GM12878 (cell line): ENCODE measurements around the gene HOXD11. TPM values are rescaled to one million over a fixed set of nuclear protein-coding genes. Genes with fewer than 3 reads are reported as not detected.

Experiments used
- ATAC-seq: fragments of 200-7000 bp; cut with Tn5 transposase; 3 replicates; pipeline ENCODE4 v1.9.1; 2020; ENCODE audit warnings: mild to moderate bottlenecking, moderate library complexity
- BruUV-seq: library from RNA; stranded (reverse); fragments of 400-500 nt; replicated peaks from 2 replicates; lab custom pipeline; 2021; lab: Mats Ljungman, UMichigan
- CTCF ChIA-PET: fragments of 300-600 bp; sonication (Branson Sonifier 250); formaldehyde crosslinking; extraction: SDS; loops from one replicate; lab custom pipeline; 2021; ENCODE audit warnings: inconsistent platforms; lab: Yijun Ruan, JAX
- POLR2A ChIA-PET: fragments of 350-600 bp; formaldehyde crosslinking; extraction: SDS; loops from one replicate; lab custom pipeline; 2021; ENCODE audit warnings: inconsistent platforms; lab: Charles Lee
- RAD21 ChIA-PET: fragments of 300-600 bp; sonication (Branson Sonifier 250); formaldehyde crosslinking; loops from one replicate; lab custom pipeline; 2023; ENCODE audit warnings: antibody characterized with exemption; ENCODE audit not compliant: unreplicated experiment; lab: Charles Lee
- SMC1A ChIA-PET: fragments of 300-600 bp; sonication (Branson Sonifier 250); formaldehyde crosslinking; loops from one replicate; lab custom pipeline; 2023; ENCODE audit not compliant: unreplicated experiment, uncharacterized antibody; lab: Charles Lee
- DNase-seq: peaks from one replicate; pipeline ENCODE4 v3.0.0-alpha.2; 2011; ENCODE audit warnings: low read depth, low spot score
- FAIRE-seq: peaks from 3 replicates; lab custom pipeline; 2011; peaks lifted over from hg19 to GRCh38; lab: Jason Lieb, UNC
- H2AFZ ChIP-seq: 2 replicates; pipeline ENCODE4 v1.6.0; 2011; ENCODE audit warnings: low read depth, low read length, control low read depth; ENCODE audit not compliant: control insufficient read depth
- H3K27ac ChIP-seq: 2 replicates; pipeline ENCODE4 v1.5.1; 2011; ENCODE audit warnings: control low read depth; ENCODE audit not compliant: control insufficient read depth, insufficient read depth
- H3K27me3 ChIP-seq, 2 experiments: replicated peaks in 1 of 2; 2 replicates each; pipeline versions ENCODE4 v1.6.0 to v1.6.1; 2011; ENCODE audit warnings: low read length in 1 of 2; ENCODE audit not compliant: control insufficient read depth in 2 of 2, insufficient read depth in 2 of 2
- H3K36me3 ChIP-seq, 2 experiments: 2 replicates each; pipeline ENCODE4 v1.5.1; 2011; ENCODE audit warnings: low read length in 1 of 2; ENCODE audit not compliant: control insufficient read depth in 2 of 2, insufficient read depth in 2 of 2
- H3K4me1 ChIP-seq: 2 replicates; pipeline ENCODE4 v1.6.1; 2011; ENCODE audit warnings: mild to moderate bottlenecking, low read length, moderate library complexity, mixed read lengths; ENCODE audit not compliant: control insufficient read depth, insufficient read depth
- H3K4me2 ChIP-seq: 2 replicates; pipeline ENCODE4 v1.6.0; 2011; ENCODE audit warnings: control low read depth; ENCODE audit not compliant: control insufficient read depth, insufficient read depth
- H3K4me3 ChIP-seq: fragments of 200-600 bp; sonication (generic); 2 replicates; pipeline ENCODE4 v1.5.1; 2016
- H3K79me2 ChIP-seq: 2 replicates; pipeline ENCODE4 v1.6.0; 2011; ENCODE audit warnings: low read length; ENCODE audit not compliant: control insufficient read depth, insufficient read depth
- H3K9ac ChIP-seq: 2 replicates; pipeline ENCODE4 v1.8.0; 2011; ENCODE audit warnings: low read length, control low read depth, mixed read lengths; ENCODE audit not compliant: control insufficient read depth, insufficient read depth
- H3K9me3 ChIP-seq: replicated peaks from 3 replicates; pipeline ENCODE4 v1.5.1; 2011; ENCODE audit warnings: mild to moderate bottlenecking, low read length; ENCODE audit not compliant: control insufficient read depth, insufficient read depth
- H4K20me1 ChIP-seq: 2 replicates; pipeline ENCODE4 v1.6.0; 2011; ENCODE audit not compliant: control insufficient read depth, insufficient read depth
- CBX3 ChIP-seq: fragments of 200-600 bp; sonication (generic); IDR thresholded peaks from 2 replicates; pipeline ENCODE4 v1.6.1; 2016; ENCODE audit warnings: low read depth, borderline replicate concordance
- RUNX3 ChIP-seq: IDR thresholded peaks from 2 replicates; pipeline ENCODE4 v1.6.1; 2012; ENCODE audit warnings: low read length, inconsistent platforms
- WGBS: methylation state at CpG from one replicate; pipeline ENCODE4 v1.1.6; 2016; ENCODE audit warnings: low lambda C conversion rate; ENCODE audit not compliant: insufficient replicate concordance, insufficient coverage; ENCODE audit errors: missing lambda C conversion rate; 5-methylcytosine and 5-hydroxymethylcytosine counted together
- in situ Hi-C: fragments of 300-500 bp; cut with MboI; formaldehyde crosslinking; loops from 9 replicates; pipeline ENCODE4 v1.14.3; 2018; ENCODE audit warnings: mixed read lengths
- intact Hi-C: fragments of 100-400 bp; cut with micrococcal nuclease; formaldehyde crosslinking; loops from one replicate; pipeline ENCODE4 v1.14.2; 2022; ENCODE audit not compliant: unreplicated experiment
- polyA plus RNA-seq, 11 experiments: library from polyadenylated mRNA; depleted of rRNA in 4 of 11; unstranded in 6 of 11; stranded (reverse) in 5 of 11; fragments of >200 nt; fragmentation: Nextera tagmentation in 4 of 11; fragmentation: Illumina TruSeq in 1 of 11; extraction: Ambion mirVana in 4 of 11; extraction: Trizol in 1 of 11; gene quantifications; 1 replicate in 1 of 11; 2 replicates in 10 of 11; pipeline versions ENCODE4 v1.2.1 to v1.2.3, GENCODE V29; 2011 to 2016; ENCODE audit warnings: inconsistent platforms in 2 of 11, missing spikeins in 2 of 11, low read depth in 1 of 11
- total RNA-seq, 4 experiments: library from RNA; depleted of rRNA in 3 of 4; stranded (reverse); fragments of >200 nt in 3 of 4; fragmentation: Illumina TruSeq in 1 of 4; extraction: Trizol in 1 of 4; gene quantifications; 2 replicates each; pipeline versions ENCODE4 v1.2.1 to v1.2.3, GENCODE V29; 2013 to 2021
- TF ChIP-seq, protein P1 (sequence below), 3 experiments: IDR thresholded peaks in 2 of 3; conservative IDR thresholded peaks in 1 of 3; 2 replicates each; pipeline ENCODE4 v1.5.1; 2011; ENCODE audit warnings: low read depth in 3 of 3, low read length in 3 of 3, mild to moderate bottlenecking in 3 of 3, control low read depth in 2 of 3, moderate library complexity in 2 of 3, inconsistent platforms in 1 of 3, mixed read lengths in 1 of 3; ENCODE audit not compliant: control insufficient read depth in 2 of 3, insufficient read depth in 1 of 3; ENCODE audit errors: extremely low read depth in 1 of 3

Gene HOXD11
- total and polyA plus RNA-seq, 10 of the 15 experiments (the other 5 are each of a cell fraction or from before 2014, with no cell fraction given), result not detected

DNA sequence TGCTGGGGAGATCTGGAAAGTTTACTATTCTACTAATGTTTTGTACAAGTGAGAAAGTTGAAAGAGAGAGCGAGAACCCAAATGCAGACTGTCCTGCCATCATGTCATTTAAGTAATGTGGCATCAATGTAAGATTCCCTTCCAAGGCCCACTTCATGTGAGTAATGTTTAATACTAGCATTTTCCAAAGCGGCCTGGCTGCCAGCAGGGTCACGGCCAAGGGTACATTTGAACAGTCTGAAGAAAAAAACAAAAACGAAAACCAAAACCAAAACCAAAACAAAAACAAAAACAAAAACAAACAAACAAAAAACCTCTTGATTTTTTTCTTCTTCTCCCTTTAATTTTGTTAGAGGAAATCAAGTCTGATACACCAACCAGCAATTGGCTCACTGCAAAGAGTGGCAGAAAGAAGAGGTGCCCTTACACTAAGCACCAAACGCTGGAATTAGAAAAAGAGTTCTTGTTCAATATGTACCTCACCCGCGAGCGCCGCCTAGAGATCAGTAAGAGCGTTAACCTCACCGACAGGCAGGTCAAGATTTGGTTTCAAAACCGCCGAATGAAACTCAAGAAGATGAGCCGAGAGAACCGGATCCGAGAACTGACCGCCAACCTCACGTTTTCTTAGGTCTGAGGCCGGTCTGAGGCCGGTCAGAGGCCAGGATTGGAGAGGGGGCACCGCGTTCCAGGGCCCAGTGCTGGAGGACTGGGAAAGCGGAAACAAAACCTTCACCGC, 11.7 kb downstream of the HOXD11 start:
- Histone ChIP-seq H3K4me3 (0 out of 2 replicates have a peak overlapping the region, but pooled peaks have one; percentile 7), H3K27ac (no peak overlapping the region), H3K9me3 (peaks cover 1% of the 10 kb centered on the region; the same call in 1 of the 3 replicates), H3K36me3 (no peaks in the 10 kb centered on the region), H3K79me2 (no peaks in the 10 kb centered on the region), H3K27me3 (peaks cover 8 to 40% of the 10 kb centered on the region in 2 experiments), H2AFZ (no peak overlapping the region), H3K9ac (no peak overlapping the region), H3K4me1 (no peaks in the 10 kb centered on the region), H3K4me2 (0 out of 2 replicates have a peak overlapping the region, but pooled peaks have one; percentile 38), H4K20me1 (no peaks in the 10 kb centered on the region)
- TF ChIP-seq RUNX3, result peak; percentile 8; the same call in 1 of the 2 replicates
- TF ChIP-seq, protein P1, sequence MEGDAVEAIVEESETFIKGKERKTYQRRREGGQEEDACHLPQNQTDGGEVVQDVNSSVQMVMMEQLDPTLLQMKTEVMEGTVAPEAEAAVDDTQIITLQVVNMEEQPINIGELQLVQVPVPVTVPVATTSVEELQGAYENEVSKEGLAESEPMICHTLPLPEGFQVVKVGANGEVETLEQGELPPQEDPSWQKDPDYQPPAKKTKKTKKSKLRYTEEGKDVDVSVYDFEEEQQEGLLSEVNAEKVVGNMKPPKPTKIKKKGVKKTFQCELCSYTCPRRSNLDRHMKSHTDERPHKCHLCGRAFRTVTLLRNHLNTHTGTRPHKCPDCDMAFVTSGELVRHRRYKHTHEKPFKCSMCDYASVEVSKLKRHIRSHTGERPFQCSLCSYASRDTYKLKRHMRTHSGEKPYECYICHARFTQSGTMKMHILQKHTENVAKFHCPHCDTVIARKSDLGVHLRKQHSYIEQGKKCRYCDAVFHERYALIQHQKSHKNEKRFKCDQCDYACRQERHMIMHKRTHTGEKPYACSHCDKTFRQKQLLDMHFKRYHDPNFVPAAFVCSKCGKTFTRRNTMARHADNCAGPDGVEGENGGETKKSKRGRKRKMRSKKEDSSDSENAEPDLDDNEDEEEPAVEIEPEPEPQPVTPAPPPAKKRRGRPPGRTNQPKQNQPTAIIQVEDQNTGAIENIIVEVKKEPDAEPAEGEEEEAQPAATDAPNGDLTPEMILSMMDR (IDR thresholded peaks at IDR 0.05 in 2 of 3, conservative IDR thresholded peaks at IDR 0.05 in 1 of 3; ENCODE audit: control insufficient read depth in 2 of 3, extremely low read depth in 1 of 3, insufficient read depth in 1 of 3, low read depth in 3 of 3, low read length in 3 of 3), result peak; percentile 31 to 55 (median 47); a peak in 5 of 6 replicates
- no peak for TF ChIP-seq CBX3
- in situ Hi-C loops (no loop called here), intact Hi-C loops (no loop called here)
- ChIA-PET POLR2A (no interaction called here), CTCF (no interaction called here), SMC1A (no interaction called here), RAD21 (no interaction called here)
- ATAC-seq (peak; percentile 62), DNase-seq (no peak), FAIRE-seq (peak; percentile 44)
- no TSS peak for BruUV-seq
- WGBS, result 16% methylated on average over 24 of the region's 24 CpGs
